Endothelial cell of umbilical vein (primary cell): ENCODE measurements around the gene FEZF2. TPM values are rescaled to one million over a fixed set of nuclear protein-coding genes. Genes with fewer than 3 reads are reported as not detected.

Experiments
- BruUV-seq: library from RNA; stranded (reverse); fragments of 400-500 nt; replicated peaks from 2 replicates; lab custom pipeline; 2021; lab: Mats Ljungman, UMichigan
- CTCF ChIA-PET: fragments of 300-600, 350-600 bp; sonication (Branson Sonifier 250); formaldehyde crosslinking; loops from one replicate; lab custom pipeline; 2021; ENCODE audit warnings: antibody characterized with exemption, inconsistent platforms; lab: Charles Lee
- POLR2A ChIA-PET: fragments of 300-600, 350-600 bp; sonication (Branson Sonifier 250); formaldehyde crosslinking; loops from one replicate; lab custom pipeline; 2021; ENCODE audit warnings: antibody characterized with exemption, inconsistent platforms; lab: Charles Lee
- DNase-seq: peaks from one replicate; pipeline ENCODE4 v3.0.0-alpha.2; 2011; ENCODE audit warnings: low read depth, low spot score
- FAIRE-seq: peaks from 2 replicates; lab custom pipeline; 2011; peaks lifted over from hg19 to GRCh38; lab: Jason Lieb, UNC
- H2AFZ ChIP-seq: 2 replicates; pipeline ENCODE4 v1.6.0; 2012; ENCODE audit warnings: low read depth, low read length, control low read depth, inconsistent platforms
- H3K27ac ChIP-seq: 2 replicates; pipeline ENCODE4 v1.5.1; 2011; ENCODE audit warnings: low read depth, mild to moderate bottlenecking, control low read depth, low read length, moderate library complexity; ENCODE audit not compliant: insufficient read depth
- H3K27me3 ChIP-seq, 2 experiments: 2 replicates each; pipeline versions ENCODE4 v1.6.0 to v1.6.1; 2011; ENCODE audit warnings: low read length in 2 of 2, mixed read lengths in 1 of 2; ENCODE audit not compliant: control insufficient read depth in 2 of 2, insufficient read depth in 2 of 2
- H3K36me3 ChIP-seq, 2 experiments: 2 replicates in 1 of 2; 3 replicates in 1 of 2; pipeline ENCODE4 v1.5.1; 2011; ENCODE audit warnings: low read length in 2 of 2, mild to moderate bottlenecking in 1 of 2, moderate library complexity in 1 of 2; ENCODE audit not compliant: control insufficient read depth in 2 of 2, insufficient read depth in 2 of 2; ENCODE audit errors: extremely low read depth in 1 of 2
- H3K4me1 ChIP-seq: 3 replicates; pipeline ENCODE4 v1.5.1; 2011; ENCODE audit warnings: mild to moderate bottlenecking, low read length; ENCODE audit not compliant: control insufficient read depth, insufficient read depth; ENCODE audit errors: extremely low read depth
- H3K4me2 ChIP-seq: 2 replicates; pipeline ENCODE4 v1.6.1; 2011; ENCODE audit warnings: low read length, control low read depth, mixed read lengths; ENCODE audit not compliant: insufficient read depth
- H3K4me3 ChIP-seq, 3 experiments: fragments of 200-600 bp in 1 of 3; sonication (generic), shearing (Covaris generic) in 1 of 3; replicated peaks in 1 of 3; 2 replicates each; pipeline ENCODE4 v1.5.1; 2011 to 2016; ENCODE audit warnings: control low read depth in 3 of 3, low read length in 3 of 3, mild to moderate bottlenecking in 2 of 3, inconsistent platforms in 1 of 3, low read depth in 1 of 3, moderate library complexity in 1 of 3; ENCODE audit not compliant: insufficient read depth in 1 of 3
- H3K79me2 ChIP-seq: 2 replicates; pipeline ENCODE4 v1.6.0; 2012; ENCODE audit warnings: low read length, inconsistent platforms; ENCODE audit not compliant: control insufficient read depth, insufficient read depth
- H3K9ac ChIP-seq: replicated peaks from 2 replicates; pipeline ENCODE3; 2011; ENCODE audit warnings: low read length, control low read depth; ENCODE audit not compliant: insufficient read depth; ENCODE audit errors: extremely low read depth
- H3K9me1 ChIP-seq: replicated peaks from 3 replicates; pipeline ENCODE4 v1.6.0; 2011; ENCODE audit warnings: mild to moderate bottlenecking, low read length; ENCODE audit not compliant: control insufficient read depth, insufficient read depth; ENCODE audit errors: extremely low read depth
- H3K9me3 ChIP-seq: replicated peaks from 2 replicates; pipeline ENCODE4 v1.5.1; 2012; ENCODE audit warnings: low read length, inconsistent platforms; ENCODE audit not compliant: control insufficient read depth, insufficient read depth
- H4K20me1 ChIP-seq: replicated peaks from 2 replicates; pipeline ENCODE3; 2011; ENCODE audit warnings: mild to moderate bottlenecking, low read length; ENCODE audit not compliant: control insufficient read depth, insufficient read depth; ENCODE audit errors: extremely low read depth
- CTCF ChIP-seq, 2 donors: IDR thresholded peaks; 1 replicate in 1 of 2; 2 replicates in 1 of 2; pipeline ENCODE4 v1.5.1; 2011; ENCODE audit warnings: low read length in 2 of 2, mild to moderate bottlenecking in 2 of 2, moderate library complexity in 2 of 2, control low read depth in 1 of 2, inconsistent platforms in 1 of 2, low read depth in 1 of 2; ENCODE audit not compliant: insufficient read depth in 1 of 2; ENCODE audit errors: extremely low read depth in 1 of 2
- EZH2 ChIP-seq: IDR thresholded peaks from 2 replicates; pipeline ENCODE4 v1.6.1; 2012; ENCODE audit warnings: borderline replicate concordance, low read depth, mild to moderate bottlenecking, moderate library complexity, low read length, inconsistent platforms; ENCODE audit not compliant: severe bottlenecking
- POLR2A ChIP-seq: IDR thresholded peaks from 2 replicates; pipeline ENCODE4 v1.6.1; 2012; ENCODE audit warnings: low read depth, mild to moderate bottlenecking, control low read depth, low read length
- dilution Hi-C: fragments of 300-500 bp; cut with MboI; formaldehyde crosslinking; loops from one replicate; pipeline ENCODE4 v1.15.0; 2019; ENCODE audit warnings: low sequenced_read_pairs; ENCODE audit not compliant: extremely low pct_ligation_motif_present
- intact Hi-C: fragments of 100-400 bp; cut with micrococcal nuclease; formaldehyde crosslinking; loops from one replicate; pipeline ENCODE4 v1.10.0; 2022
- polyA plus RNA-seq, 4 experiments: library from polyadenylated mRNA; depleted of rRNA in 3 of 4; stranded (reverse) in 3 of 4; unstranded in 1 of 4; fragments of >200 nt; gene quantifications; 2 replicates each; pipeline versions ENCODE4 v1.2.1 to v1.2.3, GENCODE V29; 2011 to 2012; ENCODE audit warnings: missing spikeins in 1 of 4
- total RNA-seq: library from RNA; stranded (reverse); gene quantifications from 2 replicates; pipeline ENCODE4 v1.2.3, GENCODE V29; 2021

The FEZF2 gene
- total and polyA plus RNA-seq, 2 donors (not counting 3 experiments of a cell fraction or from before 2014, with no cell fraction given): not detected

- intact Hi-C loops: no loop called here
- FAIRE-seq: no peak
- CTCF ChIA-PET: no interaction called here
Measured at GRCh38 chr3:62376906-62377877, 3.8 kb upstream of the FEZF2 start.

More at GRCh38 chr3:62376906-62377877, 3.8 kb upstream of the FEZF2 start:
- no peak overlapping the region for H3K4me3 ChIP-seq
- H3K27me3 ChIP-seq: peaks cover 88 to 98% of the 10 kb centered on the region in 2 experiments
- no peak overlapping the region for H3K9ac ChIP-seq
- no peak overlapping the region for H3K27ac ChIP-seq
- DNase-seq: no peak
- dilution Hi-C loops: no loop called here
- H3K4me2 ChIP-seq: no peak overlapping the region
- no peaks in the 10 kb centered on the region for H3K36me3 ChIP-seq
- no peaks in the 10 kb centered on the region for H4K20me1 ChIP-seq
- H2AFZ ChIP-seq: no peak overlapping the region
- BruUV-seq: no TSS peak
- H3K79me2 ChIP-seq: no peaks in the 10 kb centered on the region
- no peaks in the 10 kb centered on the region for H3K4me1 ChIP-seq
- POLR2A ChIA-PET: no interaction called here
- H3K9me1 ChIP-seq: no peaks in the 10 kb centered on the region
- H3K9me3 ChIP-seq: no peaks in the 10 kb centered on the region
- TF ChIP-seq CTCF (IDR thresholded peaks at IDR 0.05; ENCODE audit: extremely low read depth in 1 of 2, insufficient read depth in 1 of 2, low read depth in 1 of 2, low read length in 2 of 2) (no peak), POLR2A (no peak), EZH2 (peak; percentile 88)
